Measurements from ENCODE around the gene CTNND2.
"Not testable (repeated sequence)": the region's sequence is repeated elsewhere in the genome, so short reads cannot be mapped to it uniquely, and the experiment has no call there.

Gene CTNND2

DNA sequence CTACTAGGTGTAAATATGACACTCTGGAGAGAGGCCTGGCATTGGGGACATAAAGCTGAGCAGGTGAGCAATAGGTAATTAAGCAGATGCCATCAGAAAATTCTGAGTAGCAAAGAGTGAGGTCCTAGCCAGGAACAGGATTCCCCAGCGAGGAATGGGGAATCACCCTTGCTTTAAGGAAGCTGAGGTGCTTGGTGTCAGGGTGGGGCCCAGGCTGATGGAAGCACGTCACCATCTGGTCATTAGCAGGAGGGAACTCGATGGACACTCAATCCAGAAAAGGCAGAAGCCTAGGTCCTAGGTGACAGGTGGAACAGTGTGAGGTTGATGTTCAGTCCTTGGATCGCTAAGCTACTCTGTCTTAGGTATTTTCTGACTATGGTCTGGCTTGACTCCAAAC, 580.5 kb downstream of the CTNND2 start:
- TF ChIP-seq, protein P1, sequence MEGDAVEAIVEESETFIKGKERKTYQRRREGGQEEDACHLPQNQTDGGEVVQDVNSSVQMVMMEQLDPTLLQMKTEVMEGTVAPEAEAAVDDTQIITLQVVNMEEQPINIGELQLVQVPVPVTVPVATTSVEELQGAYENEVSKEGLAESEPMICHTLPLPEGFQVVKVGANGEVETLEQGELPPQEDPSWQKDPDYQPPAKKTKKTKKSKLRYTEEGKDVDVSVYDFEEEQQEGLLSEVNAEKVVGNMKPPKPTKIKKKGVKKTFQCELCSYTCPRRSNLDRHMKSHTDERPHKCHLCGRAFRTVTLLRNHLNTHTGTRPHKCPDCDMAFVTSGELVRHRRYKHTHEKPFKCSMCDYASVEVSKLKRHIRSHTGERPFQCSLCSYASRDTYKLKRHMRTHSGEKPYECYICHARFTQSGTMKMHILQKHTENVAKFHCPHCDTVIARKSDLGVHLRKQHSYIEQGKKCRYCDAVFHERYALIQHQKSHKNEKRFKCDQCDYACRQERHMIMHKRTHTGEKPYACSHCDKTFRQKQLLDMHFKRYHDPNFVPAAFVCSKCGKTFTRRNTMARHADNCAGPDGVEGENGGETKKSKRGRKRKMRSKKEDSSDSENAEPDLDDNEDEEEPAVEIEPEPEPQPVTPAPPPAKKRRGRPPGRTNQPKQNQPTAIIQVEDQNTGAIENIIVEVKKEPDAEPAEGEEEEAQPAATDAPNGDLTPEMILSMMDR (IDR thresholded peaks at IDR 0.05; ENCODE audit: low read depth, low read length, poor library complexity, severe bottlenecking), result no peak
- no peak for TF ChIP-seq EZH2phosphoT487 (IDR thresholded peaks at IDR 0.05; ENCODE audit: borderline replicate concordance, low read length)

DNA sequence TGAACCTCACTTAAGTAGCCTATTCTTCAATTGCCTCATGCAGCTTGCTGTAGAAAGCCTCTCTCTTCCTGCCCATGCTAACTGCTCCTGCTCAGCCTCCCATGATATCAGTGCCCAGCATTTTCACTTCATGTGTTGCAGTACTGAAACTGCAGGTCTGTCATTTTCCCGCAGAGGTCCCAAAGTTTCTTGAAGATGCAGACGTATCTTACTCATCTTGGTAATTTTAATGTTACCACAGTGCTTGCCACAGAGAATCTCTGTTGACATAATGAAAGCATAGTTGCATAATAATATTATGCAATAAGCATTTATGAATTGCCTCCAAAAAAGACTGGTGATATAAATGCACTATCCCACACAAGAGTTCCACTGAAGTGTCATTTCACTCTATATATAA, 582.1 kb downstream of the CTNND2 start:
- TF ChIP-seq, protein P1 (IDR thresholded peaks at IDR 0.05; ENCODE audit: low read depth, low read length, poor library complexity, severe bottlenecking), result no peak
- no peak for TF ChIP-seq EZH2phosphoT487 (IDR thresholded peaks at IDR 0.05; ENCODE audit: borderline replicate concordance, low read length)
- no peaks in the 10 kb centered on the region for H3K27me3 ChIP-seq (ENCODE audit: control insufficient read depth, low read length)
- no peaks in the 10 kb centered on the region for H3K9me3 ChIP-seq (ENCODE audit: control insufficient read depth, insufficient read depth, low read length)
- no peaks in the 10 kb centered on the region for H3K4me1 ChIP-seq (ENCODE audit: control insufficient read depth, low read length)
- no peaks in the 10 kb centered on the region for H3K36me3 ChIP-seq (ENCODE audit: control insufficient read depth, low read length)
- H3F3A ChIP-seq (ENCODE audit: control insufficient read depth, insufficient read depth), result no peaks in the 10 kb centered on the region
- H3K4me2 ChIP-seq (ENCODE audit: low read length), result no peak overlapping the region
- no peaks in the 10 kb centered on the region for H3K9me2 ChIP-seq (replicated peaks; ENCODE audit: control insufficient read depth, low read length)
- no peaks in the 10 kb centered on the region for H4K20me1 ChIP-seq (ENCODE audit: control insufficient read depth, insufficient read depth, low read depth, low read length)
- H3K27ac ChIP-seq (ENCODE audit: low read depth, low read length), result no peak overlapping the region
- H3K79me2 ChIP-seq (ENCODE audit: control insufficient read depth, low read length), result no peaks in the 10 kb centered on the region
- no peak overlapping the region for H3K4me3 ChIP-seq (ENCODE audit: low read length)

More for the DNA sequence above, 580.5 kb downstream of the CTNND2 start:
- no peak overlapping the region for H3K27ac ChIP-seq (ENCODE audit: low read depth, low read length)
- no peaks in the 10 kb centered on the region for H3K9me3 ChIP-seq (ENCODE audit: control insufficient read depth, insufficient read depth, low read length)
- no peak overlapping the region for H3K4me2 ChIP-seq (ENCODE audit: low read length)
- no peaks in the 10 kb centered on the region for H3K9me2 ChIP-seq (replicated peaks; ENCODE audit: control insufficient read depth, low read length)
- H3K36me3 ChIP-seq (ENCODE audit: control insufficient read depth, low read length), result no peaks in the 10 kb centered on the region
- no peaks in the 10 kb centered on the region for H3K4me1 ChIP-seq (ENCODE audit: control insufficient read depth, low read length)
- no peak overlapping the region for H3K4me3 ChIP-seq (ENCODE audit: low read length)
- H3F3A ChIP-seq (ENCODE audit: control insufficient read depth, insufficient read depth), result no peaks in the 10 kb centered on the region
- no peaks in the 10 kb centered on the region for H3K27me3 ChIP-seq (ENCODE audit: control insufficient read depth, low read length)
- H4K20me1 ChIP-seq (ENCODE audit: control insufficient read depth, insufficient read depth, low read depth, low read length), result no peaks in the 10 kb centered on the region
- no peaks in the 10 kb centered on the region for H3K79me2 ChIP-seq (ENCODE audit: control insufficient read depth, low read length)

DNA sequence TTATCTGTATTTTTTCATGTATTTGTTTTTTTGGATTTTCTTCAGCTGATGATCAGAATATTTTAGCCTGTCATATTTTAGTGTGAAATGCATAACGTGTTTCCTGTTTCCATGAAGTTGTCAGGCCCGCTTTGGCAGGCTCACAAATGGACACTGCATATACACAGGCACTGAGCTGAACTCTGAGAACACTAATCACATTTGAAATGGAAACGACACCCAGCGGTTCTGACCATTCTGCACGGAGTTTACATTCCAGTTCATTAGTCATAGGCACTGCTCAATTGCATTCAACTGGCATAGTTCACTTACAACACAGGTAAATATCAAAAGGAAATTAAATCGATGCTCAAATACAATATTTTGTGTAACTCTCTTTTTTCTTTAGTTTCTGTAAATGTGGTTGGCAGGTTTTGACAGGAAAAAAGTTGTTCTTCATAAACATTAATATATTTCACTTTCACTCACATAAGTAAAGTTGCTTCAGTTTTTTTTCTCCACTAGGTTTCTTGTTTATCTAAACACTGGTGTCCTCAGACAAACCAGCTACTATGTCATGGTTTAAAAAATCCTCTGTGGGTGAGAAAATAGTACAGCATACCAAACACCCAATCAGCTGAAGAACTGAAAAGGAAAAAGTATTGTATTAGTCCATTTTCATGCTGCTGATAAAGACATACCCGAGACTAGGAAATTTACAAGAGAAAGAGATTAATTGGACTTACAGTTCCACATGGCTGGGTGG, 584.2 kb downstream of the CTNND2 start:
- no peaks in the 10 kb centered on the region for H3K79me2 ChIP-seq (ENCODE audit: control insufficient read depth, low read length)
- no peak overlapping the region for H3K4me3 ChIP-seq (ENCODE audit: low read length)
- TF ChIP-seq, protein P1 (IDR thresholded peaks at IDR 0.05; ENCODE audit: low read depth, low read length, poor library complexity, severe bottlenecking), result no peak
- TF ChIP-seq EZH2phosphoT487 (IDR thresholded peaks at IDR 0.05; ENCODE audit: borderline replicate concordance, low read length), result no peak
- no peaks in the 10 kb centered on the region for H4K20me1 ChIP-seq (ENCODE audit: control insufficient read depth, insufficient read depth, low read depth, low read length)
- no peaks in the 10 kb centered on the region for H3K9me2 ChIP-seq (replicated peaks; ENCODE audit: control insufficient read depth, low read length)
- no peaks in the 10 kb centered on the region for H3K36me3 ChIP-seq (ENCODE audit: control insufficient read depth, low read length)
- H3K4me2 ChIP-seq (ENCODE audit: low read length), result no peak overlapping the region
- H3F3A ChIP-seq (ENCODE audit: control insufficient read depth, insufficient read depth), result no peaks in the 10 kb centered on the region
- H3K27ac ChIP-seq (ENCODE audit: low read depth, low read length), result no peak overlapping the region
- H3K9me3 ChIP-seq (ENCODE audit: control insufficient read depth, insufficient read depth, low read length), result no peaks in the 10 kb centered on the region
- H3K27me3 ChIP-seq (ENCODE audit: control insufficient read depth, low read length), result no peaks in the 10 kb centered on the region
- H3K4me1 ChIP-seq (ENCODE audit: control insufficient read depth, low read length), result no peaks in the 10 kb centered on the region

DNA sequence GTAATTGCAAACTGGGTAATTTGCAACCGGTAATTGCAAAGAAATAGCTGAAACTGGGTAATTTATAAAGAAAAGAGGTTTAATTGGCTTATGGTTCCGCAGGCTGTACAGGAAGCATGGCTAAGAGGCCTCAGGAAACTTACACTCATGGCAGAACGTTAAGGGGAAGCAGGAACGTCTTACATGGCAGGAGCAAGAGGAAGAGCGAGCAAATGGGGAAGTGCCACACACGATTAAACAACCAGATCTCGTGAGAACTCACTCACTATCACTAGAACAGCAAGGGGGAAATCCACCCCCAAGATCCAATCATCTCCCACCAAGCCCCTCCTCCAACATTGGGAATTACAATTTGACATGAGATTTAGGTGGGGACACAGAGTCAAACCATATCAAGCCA, 590.6 kb downstream of the CTNND2 start:
- not testable (repeated sequence) for H3K4me3 ChIP-seq (ENCODE audit: low read length); H3K36me3 ChIP-seq (ENCODE audit: control insufficient read depth, low read length); H3F3A ChIP-seq (ENCODE audit: control insufficient read depth, insufficient read depth); H3K4me1 ChIP-seq (ENCODE audit: control insufficient read depth, low read length); H3K9me2 ChIP-seq (replicated peaks; ENCODE audit: control insufficient read depth, low read length); H3K9me3 ChIP-seq (ENCODE audit: control insufficient read depth, insufficient read depth, low read length); H3K27ac ChIP-seq (ENCODE audit: low read depth, low read length); H3K4me2 ChIP-seq (ENCODE audit: low read length); H4K20me1 ChIP-seq (ENCODE audit: control insufficient read depth, insufficient read depth, low read depth, low read length); H3K27me3 ChIP-seq (ENCODE audit: control insufficient read depth, low read length); H3K79me2 ChIP-seq (ENCODE audit: control insufficient read depth, low read length)

All from DOHH2 (cell line).